ENCODE measurements around the gene TMEM238L.
A peak's percentile ranks its signal among the peaks of the same experiment; 100 is the strongest.

Gene TMEM238L

GRCh38 chr17:10806545-10807262 is 2.8 kb upstream of the TMEM238L start:
- DNase-seq (ENCODE audit: low spot score), result no peak
- H3K27ac ChIP-seq, result no peak overlapping the region
- TF ChIP-seq, protein P1, sequence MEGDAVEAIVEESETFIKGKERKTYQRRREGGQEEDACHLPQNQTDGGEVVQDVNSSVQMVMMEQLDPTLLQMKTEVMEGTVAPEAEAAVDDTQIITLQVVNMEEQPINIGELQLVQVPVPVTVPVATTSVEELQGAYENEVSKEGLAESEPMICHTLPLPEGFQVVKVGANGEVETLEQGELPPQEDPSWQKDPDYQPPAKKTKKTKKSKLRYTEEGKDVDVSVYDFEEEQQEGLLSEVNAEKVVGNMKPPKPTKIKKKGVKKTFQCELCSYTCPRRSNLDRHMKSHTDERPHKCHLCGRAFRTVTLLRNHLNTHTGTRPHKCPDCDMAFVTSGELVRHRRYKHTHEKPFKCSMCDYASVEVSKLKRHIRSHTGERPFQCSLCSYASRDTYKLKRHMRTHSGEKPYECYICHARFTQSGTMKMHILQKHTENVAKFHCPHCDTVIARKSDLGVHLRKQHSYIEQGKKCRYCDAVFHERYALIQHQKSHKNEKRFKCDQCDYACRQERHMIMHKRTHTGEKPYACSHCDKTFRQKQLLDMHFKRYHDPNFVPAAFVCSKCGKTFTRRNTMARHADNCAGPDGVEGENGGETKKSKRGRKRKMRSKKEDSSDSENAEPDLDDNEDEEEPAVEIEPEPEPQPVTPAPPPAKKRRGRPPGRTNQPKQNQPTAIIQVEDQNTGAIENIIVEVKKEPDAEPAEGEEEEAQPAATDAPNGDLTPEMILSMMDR (conservative IDR thresholded peaks at IDR 0.05; ENCODE audit: low read depth), result no peak
- POLR2A ChIA-PET (ENCODE audit: low non-redundant PET), result no interaction called here
- CTCF ChIA-PET, result no interaction called here

DNA sequence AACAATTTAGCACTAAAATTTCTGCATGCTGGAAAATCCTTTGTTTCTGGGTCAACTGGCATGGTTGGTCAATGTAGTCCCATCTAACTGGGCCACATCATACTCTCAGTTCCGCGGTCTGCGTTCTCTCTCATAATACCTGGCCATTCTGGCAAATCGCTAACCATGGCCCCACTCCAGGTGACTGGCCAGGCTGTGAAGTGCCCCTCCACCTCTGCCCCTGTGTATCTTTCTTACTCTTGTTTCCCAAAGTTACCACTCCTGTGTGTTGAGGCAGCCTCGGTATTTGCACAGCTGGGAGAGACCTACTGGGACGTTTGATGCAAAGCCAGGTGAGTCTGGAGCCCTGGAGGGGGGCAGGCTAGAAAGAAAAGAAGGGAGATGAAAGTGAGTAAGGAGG is 2.0 kb upstream of the TMEM238L start:
- H3K27ac ChIP-seq, result no peak overlapping the region
- CTCF ChIA-PET, result no interaction called here
- POLR2A ChIA-PET (ENCODE audit: low non-redundant PET), result no interaction called here
- DNase-seq (ENCODE audit: low spot score), result no peak
- TF ChIP-seq, protein P1 (conservative IDR thresholded peaks at IDR 0.05; ENCODE audit: low read depth), result no peak

- DNase-seq (ENCODE audit: low spot score), result no peak
- TF ChIP-seq, protein P1 (conservative IDR thresholded peaks at IDR 0.05; ENCODE audit: low read depth), result no peak
- H3K27ac ChIP-seq, result no peak overlapping the region
- ChIA-PET POLR2A (ENCODE audit: low non-redundant PET) (no interaction called here), CTCF (no interaction called here)
These were observed 647 bp upstream of the TMEM238L start for GRCh38 chr17:10804546-10804945.

GRCh38 chr17:10803350-10803749 is 549 bp downstream of the TMEM238L start:
- DNase-seq (ENCODE audit: low spot score), result no peak
- TF ChIP-seq, protein P1 (conservative IDR thresholded peaks at IDR 0.05; ENCODE audit: low read depth), result no peak
- CTCF ChIA-PET, result no interaction called here
- no peak overlapping the region for H3K27ac ChIP-seq
- POLR2A ChIA-PET (ENCODE audit: low non-redundant PET), result no interaction called here

GRCh38 chr17:10802496-10803284 is 1.2 kb downstream of the TMEM238L start:
- ChIA-PET POLR2A (ENCODE audit: low non-redundant PET) (no interaction called here), CTCF (no interaction called here)
- no peak for DNase-seq (ENCODE audit: low spot score)
- TF ChIP-seq, protein P1 (conservative IDR thresholded peaks at IDR 0.05; ENCODE audit: low read depth), result no peak
- H3K27ac ChIP-seq, result no peak overlapping the region

GRCh38 chr17:10799407-10799806 is 4.5 kb downstream of the TMEM238L start:
- POLR2A ChIA-PET (ENCODE audit: low non-redundant PET), result no interaction called here
- H3K27ac ChIP-seq, result peak overlapping the region; percentile 21; the same call in 1 of the 2 replicates

More at GRCh38 chr17:10799407-10799806, 4.5 kb downstream of the TMEM238L start:
- no peak for DNase-seq (ENCODE audit: low spot score)
- TF ChIP-seq, protein P1 (conservative IDR thresholded peaks at IDR 0.05; ENCODE audit: low read depth), result no peak
- CTCF ChIA-PET, result interaction anchor here (0.5 to 0.7 kb wide), 2 partner anchors 62 to 391 kb away, joined by 3 to 8 read pairs; no protein-coding TSS in a partner anchor
